Heart left ventricle (tissue), 16 donors: Measurements from ENCODE around the gene ATL1. TPM values are rescaled to one million over a fixed set of nuclear protein-coding genes. Genes with fewer than 3 reads are reported as not detected.

ENCODE experiments used
- ATAC-seq, 4 donors: fragments of 200-7000 bp; cut with Tn5 transposase; one replicate each; pipeline ENCODE4 v1.9.1; 2020 to 2022; ENCODE audit warnings: moderate library complexity in 4 of 4, mild to moderate bottlenecking in 3 of 4, moderate number of reproducible peaks in 1 of 4
- DNase-seq, 5 donors: peaks; one replicate each; pipeline ENCODE4 v3.0.0-alpha.2; 2020
- H3K27ac ChIP-seq, 12 donors: fragments of 200-600 bp; sonication (generic) in 4 of 12; one replicate each; pipeline versions ENCODE4 v1.5.0 to v1.8.0; 2016 to 2022; ENCODE audit warnings: mild to moderate bottlenecking in 2 of 12
- H3K27me3 ChIP-seq, 9 donors: fragments of 200-600 bp; sonication (generic) in 2 of 9; one replicate each; pipeline versions ENCODE4 v1.5.1 to v1.8.0; 2016 to 2022; ENCODE audit warnings: mild to moderate bottlenecking in 3 of 9
- H3K36me3 ChIP-seq, 9 donors: fragments of 200-600 bp; sonication (generic) in 2 of 9; one replicate each; pipeline versions ENCODE4 v1.5.0 to v1.8.0; 2018 to 2022; ENCODE audit warnings: mild to moderate bottlenecking in 2 of 9
- H3K4me1 ChIP-seq, 12 donors: fragments of 200-600 bp; sonication (generic) in 4 of 12; one replicate each; pipeline versions ENCODE4 v1.5.0 to v1.8.0; 2016 to 2022; ENCODE audit warnings: mild to moderate bottlenecking in 3 of 12
- H3K4me3 ChIP-seq, 12 donors: fragments of 200-600 bp; sonication (generic) in 4 of 12; one replicate each; pipeline versions ENCODE4 v1.5.0 to v1.8.0; 2017 to 2022; ENCODE audit warnings: mild to moderate bottlenecking in 9 of 12, moderate library complexity in 4 of 12
- H3K9me3 ChIP-seq, 12 donors: fragments of 200-600 bp; sonication (generic) in 4 of 12; one replicate each; pipeline versions ENCODE4 v1.5.0 to v1.8.0; 2016 to 2022; ENCODE audit warnings: mild to moderate bottlenecking in 1 of 12
- POLR2A ChIP-seq, 2 donors: fragments of 450-650 bp; IDR thresholded peaks; one replicate each; pipeline ENCODE4 v1.6.1; 2017; ENCODE audit warnings: antibody characterized with exemption in 2 of 2, mild to moderate bottlenecking in 2 of 2, moderate library complexity in 2 of 2
- WGBS, 4 donors: extraction: QIAGEN DNeasy Blood & Tissue Kit in 2 of 4; methylation state at CpG; one replicate each; pipeline versions ENCODE4 v1.1.5 to v1.1.7; 2013 to 2018; 5-methylcytosine and 5-hydroxymethylcytosine counted together
- intact Hi-C, 10 donors: fragments of 100-400 bp; cut with DNase I; formaldehyde crosslinking; loops; one replicate each; pipeline versions ENCODE4 v1.11.1 to v1.14.2; 2022
- polyA plus RNA-seq, 2 donors: library from polyadenylated mRNA; stranded (reverse); fragments of 200-250 nt; gene quantifications; one replicate each; pipeline ENCODE4 v1.2.3, GENCODE V29; 2013
- total RNA-seq, 9 donors: library from RNA; depleted of rRNA in 2 of 9; stranded (reverse); fragments of >200 nt in 2 of 9; fragmentation: NEBNext Ultra II Directional in 3 of 9; extraction: Animal tissue kit (Norgen Biotek cat#: 25700) in 3 of 9; gene quantifications; one replicate each; pipeline versions ENCODE4 v1.1.0 to v1.2.4, GENCODE V29; 2016 to 2023
- TF ChIP-seq, protein P1 (sequence below), 12 donors: fragments of 200-600 bp; sonication (generic) in 4 of 12; IDR thresholded peaks; one replicate each; pipeline versions ENCODE4 v1.5.0 to v1.8.0; 2018 to 2022; ENCODE audit warnings: antibody characterized with exemption in 12 of 12, mild to moderate bottlenecking in 5 of 12
- donor health status: ischemic (EF 13 %, LVEDD 7.1; RV severe dilation, severe dysfunction).
- donor health status: healthy with polysubstance abuse.
- donor health status: DM: no; HTN: yes; CAD: no.
- donor health status: DM: no; HTN: no; CAD: no.
- donor health status: ischemic (EF 25% LVEDD 6.9; RV normal size, moderate dysfunction).
- donor health status: ischemic (EF 25% LVEDD 5.7; RV mildly dilated, moderate dysfunction).
- donor health status: healthy.
- donor health status: DM: yes; HTN: yes; CAD: no.
- donor health status: ischemic (EF 35%, LVEDD 5.7; RV mildly dilated, moderate dysfunction).
- donor health status: nonischemic (EF 11% LVEDD 7.7; RV severe dilation, severe dysfunction).
- donor health status: DM: yes; HTN: yes; CAD: no.
- donor health status: PGD.
- donor health status: ischemic (EF 29% LVEDD 5.4; RV normal size, mild dysfunction).
- donor health status: nonischemic (EF 23%, LVEDD 6.1; RV moderate dilation, normal function).

The ATL1 gene
- total and polyA plus RNA-seq, 11 donors = 0.28 to 3.1 (median 0.94) TPM

GRCh38 chr14:50532502-50533240 is 27.3 kb upstream of the ATL1 start, which contains the start of gene MAP4K5:
Gene MAP4K5 (minus strand): TSS chr14:50532569. CDS start chr14:50532049, 520 bp downstream.
- WGBS, 4 donors = 0 to 2% (median 1%) methylated on average over 12 to 60 of the region's 60 CpGs
- Histone ChIP-seq H3K27ac (peak within 1 kb of the TSS; percentile 78 to 98 (median 94)), H3K36me3 (peaks cover 0 to 3% (median 0%) of the 10 kb centered on the region in 9 donors), H3K27me3 (no peaks in the 10 kb centered on the region), H3K4me3 (peak within 1 kb of the TSS; percentile 72 to 98 (median 90)), H3K9me3 (no peaks in the 10 kb centered on the region), H3K4me1 (peaks cover 5 to 44% (median 25%) of the 10 kb centered on the region in 12 donors)
- intact Hi-C loops = loop anchor here (1.0 to 10.0 kb wide), 9 partner anchors 135 to 665 kb away; partner anchors contain the start of genes ARF6 (in 1 of the 10), CDKL1 (in 1 of the 10) and VCPKMT (in 1 of the 10)
- TF ChIP-seq, protein P1, sequence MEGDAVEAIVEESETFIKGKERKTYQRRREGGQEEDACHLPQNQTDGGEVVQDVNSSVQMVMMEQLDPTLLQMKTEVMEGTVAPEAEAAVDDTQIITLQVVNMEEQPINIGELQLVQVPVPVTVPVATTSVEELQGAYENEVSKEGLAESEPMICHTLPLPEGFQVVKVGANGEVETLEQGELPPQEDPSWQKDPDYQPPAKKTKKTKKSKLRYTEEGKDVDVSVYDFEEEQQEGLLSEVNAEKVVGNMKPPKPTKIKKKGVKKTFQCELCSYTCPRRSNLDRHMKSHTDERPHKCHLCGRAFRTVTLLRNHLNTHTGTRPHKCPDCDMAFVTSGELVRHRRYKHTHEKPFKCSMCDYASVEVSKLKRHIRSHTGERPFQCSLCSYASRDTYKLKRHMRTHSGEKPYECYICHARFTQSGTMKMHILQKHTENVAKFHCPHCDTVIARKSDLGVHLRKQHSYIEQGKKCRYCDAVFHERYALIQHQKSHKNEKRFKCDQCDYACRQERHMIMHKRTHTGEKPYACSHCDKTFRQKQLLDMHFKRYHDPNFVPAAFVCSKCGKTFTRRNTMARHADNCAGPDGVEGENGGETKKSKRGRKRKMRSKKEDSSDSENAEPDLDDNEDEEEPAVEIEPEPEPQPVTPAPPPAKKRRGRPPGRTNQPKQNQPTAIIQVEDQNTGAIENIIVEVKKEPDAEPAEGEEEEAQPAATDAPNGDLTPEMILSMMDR (IDR thresholded peaks at IDR 0.05) = peak; percentile 79 to 96 (median 93)
- peak in 1 of 2 donors; percentile 85 for TF ChIP-seq POLR2A (IDR thresholded peaks at IDR 0.05)
- DNase-seq = peak; percentile 91 to 96 (median 93)
- peak; percentile 97 to 100 (median 100) for ATAC-seq

DNA sequence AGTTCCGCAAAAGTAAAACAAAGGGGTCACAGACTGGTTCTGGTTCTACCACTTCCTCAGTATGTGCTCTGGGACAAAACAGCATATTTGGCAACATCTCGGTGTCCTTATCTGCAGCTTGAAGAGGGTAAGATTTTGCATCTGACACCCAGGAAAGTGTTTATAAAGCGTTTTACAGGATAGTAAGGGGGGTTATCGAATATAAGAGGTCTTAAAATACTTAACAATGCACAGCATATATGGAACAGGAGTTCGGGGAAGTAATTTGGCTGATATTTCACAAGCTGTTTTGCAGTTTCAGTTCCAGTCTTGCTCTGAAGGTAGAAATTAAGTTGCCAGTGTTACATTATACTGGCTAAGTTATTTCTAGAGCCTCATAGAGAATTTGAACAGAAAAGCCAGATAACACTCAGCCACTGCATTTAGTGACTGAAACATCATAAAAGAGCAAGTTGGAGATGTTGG is 26.7 kb upstream of the ATL1 start:
- Histone ChIP-seq H3K4me3 (peak overlapping the region in 9 of 12 donors; percentile 72 to 96 (median 90)), H3K36me3 (no peaks in the 10 kb centered on the region), H3K27ac (peak overlapping the region in 2 of 12 donors; percentile 93 to 98), H3K27me3 (no peaks in the 10 kb centered on the region), H3K9me3 (no peaks in the 10 kb centered on the region), H3K4me1 (peaks cover 5 to 38% (median 24%) of the 10 kb centered on the region in 12 donors)
- TF ChIP-seq, protein P1 (IDR thresholded peaks at IDR 0.05) = no peak
- TF ChIP-seq POLR2A (IDR thresholded peaks at IDR 0.05) = no peak
- DNase-seq (no peak), ATAC-seq (peak in 1 of 4 donors; percentile 7)
- 29 to 43% (median 39%) methylated on average over 5 of the region's 5 CpGs for WGBS, 4 donors
- intact Hi-C loops = loop anchor here in 9 of 10 donors (2.0 to 10.0 kb wide), 7 partner anchors 136 to 666 kb away; partner anchors contain the start of genes ARF6 (in 1 of the 9), CDKL1 (in 1 of the 9) and VCPKMT (in 1 of the 9)

DNA sequence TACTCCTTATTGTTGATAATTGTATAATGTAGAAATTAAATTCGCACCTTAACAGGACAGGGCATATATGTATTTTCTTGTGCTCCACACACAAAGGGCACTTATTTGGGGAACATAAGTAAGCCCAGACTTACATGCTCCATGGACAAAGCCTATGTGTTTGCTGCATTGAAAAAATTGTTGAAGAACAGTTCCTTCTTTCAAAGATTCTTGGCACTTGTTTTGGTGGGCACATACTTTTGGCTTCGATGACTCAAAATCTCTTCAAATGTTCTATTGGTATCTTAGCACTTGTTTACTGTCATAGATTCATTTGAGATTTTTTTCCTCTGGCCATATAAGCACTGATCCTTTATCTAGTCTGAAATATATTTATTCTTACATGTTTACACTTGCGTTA is 26.1 kb upstream of the ATL1 start:
- TF ChIP-seq, protein P1 (IDR thresholded peaks at IDR 0.05) = no peak
- no peak for TF ChIP-seq POLR2A (IDR thresholded peaks at IDR 0.05)
- peaks cover 5 to 34% (median 24%) of the 10 kb centered on the region in 12 donors for H3K4me1 ChIP-seq
- intact Hi-C loops = loop anchor here in 9 of 10 donors (2.0 to 10.0 kb wide), 7 partner anchors 137 to 667 kb away; partner anchors contain the start of genes ARF6 (in 1 of the 9), CDKL1 (in 1 of the 9) and VCPKMT (in 1 of the 9)
- H3K9me3 ChIP-seq = no peaks in the 10 kb centered on the region
- H3K36me3 ChIP-seq = no peaks in the 10 kb centered on the region
- H3K27ac ChIP-seq = no peak overlapping the region
- DNase-seq (no peak), ATAC-seq (no peak)
- H3K4me3 ChIP-seq = no peak overlapping the region
- WGBS, 4 donors = 87 to 94% (median 90%) methylated on average over 3 of the region's 3 CpGs
- no peaks in the 10 kb centered on the region for H3K27me3 ChIP-seq

DNA sequence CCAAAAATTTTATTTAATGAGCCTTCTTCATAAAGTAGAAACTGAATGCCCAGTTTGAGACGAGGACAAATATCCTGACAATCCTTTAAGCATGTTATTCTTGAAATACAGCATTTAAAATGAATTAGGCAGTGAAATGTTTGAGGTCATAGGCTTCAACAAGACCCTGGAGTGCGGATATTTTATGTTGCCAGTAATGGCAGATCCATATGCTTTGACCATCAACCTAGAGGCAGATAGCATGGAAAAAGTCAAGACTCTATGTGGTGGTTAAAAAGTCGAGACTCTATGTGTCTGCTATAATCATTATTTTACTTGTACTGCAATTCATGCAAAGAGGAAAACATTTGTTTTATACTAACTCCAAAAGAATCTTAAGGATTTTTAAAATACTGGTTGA is 25.5 kb upstream of the ATL1 start:
- TF ChIP-seq POLR2A (IDR thresholded peaks at IDR 0.05) = no peak
- TF ChIP-seq, protein P1 (IDR thresholded peaks at IDR 0.05) = no peak
- DNase-seq (no peak), ATAC-seq (no peak)
- Histone ChIP-seq H3K9me3 (no peaks in the 10 kb centered on the region), H3K36me3 (no peaks in the 10 kb centered on the region), H3K27me3 (no peaks in the 10 kb centered on the region), H3K4me1 (peaks cover 5 to 30% (median 22%) of the 10 kb centered on the region in 12 donors), H3K27ac (no peak overlapping the region), H3K4me3 (no peak overlapping the region)
- intact Hi-C loops = loop anchor here in 7 of 10 donors (5.0 to 10.0 kb wide), 6 partner anchors 137 to 667 kb away; partner anchors contain the start of genes ARF6 (in 1 of the 7), CDKL1 (in 1 of the 7) and VCPKMT (in 1 of the 7)
- 74 to 84% (median 78%) methylated on average over 3 of the region's 3 CpGs for WGBS, 4 donors
